ENCODE measurements around the gene FGD6.
"Not testable (repeated sequence)": the region's sequence is repeated elsewhere in the genome, so short reads cannot be mapped to it uniquely, and the experiment has no call there.

FGD6 gene

DNA sequence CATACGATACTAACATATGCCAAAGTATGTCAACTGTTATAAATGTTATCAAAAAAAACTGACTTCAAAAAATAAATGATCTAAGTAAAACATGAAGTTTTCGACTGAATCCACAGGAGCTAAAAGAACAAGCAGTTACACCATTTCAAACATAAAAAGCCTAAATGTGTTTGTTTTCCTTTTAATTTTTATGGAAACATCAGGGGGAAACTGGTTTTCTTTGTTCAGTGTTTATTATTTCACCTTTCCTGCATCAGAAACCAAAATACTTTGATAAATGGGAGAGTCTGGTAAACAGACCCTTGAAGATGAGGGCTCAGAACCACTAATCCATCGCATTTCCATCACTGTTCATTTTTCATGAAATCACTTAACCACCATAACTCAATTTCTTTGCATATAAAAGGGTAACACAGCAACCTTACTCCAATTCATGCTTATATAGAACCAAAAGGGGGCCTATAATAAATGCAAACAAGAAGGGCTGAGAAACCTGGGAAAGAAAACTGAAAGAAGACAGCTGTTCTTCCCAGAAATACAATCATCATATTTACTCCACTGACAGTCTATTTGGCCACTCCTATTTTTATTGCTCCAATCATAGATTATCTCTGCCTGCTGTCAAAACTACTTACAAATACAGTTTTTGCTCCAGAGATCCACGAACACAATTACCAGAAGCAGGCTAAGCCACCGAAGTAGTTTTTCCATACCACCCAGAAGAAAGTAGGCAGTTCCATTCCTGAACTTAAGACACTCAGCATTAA is 17.0 kb downstream of the FGD6 start:
- TF ChIP-seq, protein P1, sequence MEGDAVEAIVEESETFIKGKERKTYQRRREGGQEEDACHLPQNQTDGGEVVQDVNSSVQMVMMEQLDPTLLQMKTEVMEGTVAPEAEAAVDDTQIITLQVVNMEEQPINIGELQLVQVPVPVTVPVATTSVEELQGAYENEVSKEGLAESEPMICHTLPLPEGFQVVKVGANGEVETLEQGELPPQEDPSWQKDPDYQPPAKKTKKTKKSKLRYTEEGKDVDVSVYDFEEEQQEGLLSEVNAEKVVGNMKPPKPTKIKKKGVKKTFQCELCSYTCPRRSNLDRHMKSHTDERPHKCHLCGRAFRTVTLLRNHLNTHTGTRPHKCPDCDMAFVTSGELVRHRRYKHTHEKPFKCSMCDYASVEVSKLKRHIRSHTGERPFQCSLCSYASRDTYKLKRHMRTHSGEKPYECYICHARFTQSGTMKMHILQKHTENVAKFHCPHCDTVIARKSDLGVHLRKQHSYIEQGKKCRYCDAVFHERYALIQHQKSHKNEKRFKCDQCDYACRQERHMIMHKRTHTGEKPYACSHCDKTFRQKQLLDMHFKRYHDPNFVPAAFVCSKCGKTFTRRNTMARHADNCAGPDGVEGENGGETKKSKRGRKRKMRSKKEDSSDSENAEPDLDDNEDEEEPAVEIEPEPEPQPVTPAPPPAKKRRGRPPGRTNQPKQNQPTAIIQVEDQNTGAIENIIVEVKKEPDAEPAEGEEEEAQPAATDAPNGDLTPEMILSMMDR (IDR thresholded peaks at IDR 0.05) = no peak
- Histone ChIP-seq H3K27ac (peak overlapping the region; percentile 1 to 4), H3K4me3 (peak overlapping the region; percentile 1)
- DNase-seq (ENCODE audit: low spot score) = no peak

DNA sequence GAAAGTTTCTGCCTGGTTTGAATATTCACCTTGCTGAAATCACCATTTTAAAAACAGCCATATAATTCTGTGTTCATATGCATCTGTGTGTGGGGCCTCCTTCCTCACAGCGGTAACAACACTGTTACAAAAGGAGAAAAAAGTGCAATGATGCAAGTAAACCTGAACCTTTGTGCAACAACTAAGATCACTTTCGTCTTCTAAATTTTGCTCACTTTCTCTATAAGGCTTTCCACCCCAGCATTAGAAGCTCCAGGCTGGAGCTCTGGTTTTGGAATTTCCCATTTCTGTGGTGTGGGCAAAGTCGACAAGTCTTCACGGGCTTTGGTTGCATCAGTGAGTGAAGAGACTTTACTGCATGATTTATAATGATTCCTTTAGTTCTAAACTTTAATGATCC is 18.4 kb downstream of the FGD6 start:
- H3K4me3 ChIP-seq = no peak overlapping the region
- H3K27ac ChIP-seq = no peak overlapping the region
- TF ChIP-seq, protein P1 (IDR thresholded peaks at IDR 0.05) = no peak
- DNase-seq (ENCODE audit: low spot score) = no peak

DNA sequence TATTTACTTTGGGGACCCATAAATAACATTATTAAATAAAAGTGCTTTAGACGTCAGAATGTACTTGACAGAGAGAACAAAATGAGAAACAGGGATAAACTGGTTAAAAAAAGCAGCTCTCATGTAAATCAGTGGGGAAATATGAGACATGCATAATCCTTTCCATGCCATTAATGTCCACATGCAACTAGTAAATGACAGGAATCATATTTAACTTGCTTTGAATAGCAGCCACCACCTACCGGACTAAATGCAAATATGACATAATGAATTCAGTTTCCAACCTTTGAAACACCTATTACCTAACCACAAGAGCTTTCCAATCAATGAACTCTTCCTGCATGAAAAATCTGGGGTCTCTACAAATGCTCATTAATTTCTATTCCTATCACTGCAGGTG is 19.6 kb downstream of the FGD6 start:
- TF ChIP-seq, protein P1 (IDR thresholded peaks at IDR 0.05) = no peak
- Histone ChIP-seq H3K27ac (no peak overlapping the region), H3K4me3 (no peak overlapping the region)
- DNase-seq (ENCODE audit: low spot score) = no peak

DNA sequence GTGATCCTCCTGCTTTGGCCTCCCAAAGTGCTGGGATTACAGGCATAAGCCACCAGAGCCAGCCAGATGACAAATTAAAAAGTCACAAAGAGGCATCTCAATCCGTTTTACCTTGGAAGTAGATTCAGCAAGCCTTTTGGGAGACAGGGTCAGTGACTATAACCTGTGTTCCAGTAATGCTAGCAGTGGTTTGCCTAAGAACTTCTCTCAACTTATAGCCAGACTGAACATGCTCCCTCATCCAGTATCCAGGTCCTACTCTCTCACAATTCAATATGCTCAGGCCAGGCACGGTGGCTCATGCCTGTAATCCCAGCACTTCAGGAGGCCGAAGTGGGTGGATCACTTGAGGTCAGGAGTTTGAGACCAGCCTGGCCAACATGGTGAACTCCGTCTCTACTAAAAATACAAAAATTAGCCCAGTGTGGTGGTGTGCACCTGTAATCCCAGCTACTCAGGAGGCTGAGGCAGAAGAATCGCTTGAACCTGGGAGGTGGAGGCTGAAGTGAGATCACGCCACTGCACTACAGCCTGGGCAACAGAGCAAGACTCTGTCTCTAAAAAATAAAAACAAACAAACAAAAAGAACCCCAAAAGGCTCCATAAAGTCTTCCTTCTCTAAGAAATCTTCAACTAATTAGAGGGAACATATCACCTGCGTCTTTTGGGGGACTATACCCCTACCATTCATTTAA is 20.2 kb downstream of the FGD6 start:
- H3K27ac ChIP-seq; H3K4me3 ChIP-seq; DNase-seq (ENCODE audit: low spot score): not testable (repeated sequence)

DNA sequence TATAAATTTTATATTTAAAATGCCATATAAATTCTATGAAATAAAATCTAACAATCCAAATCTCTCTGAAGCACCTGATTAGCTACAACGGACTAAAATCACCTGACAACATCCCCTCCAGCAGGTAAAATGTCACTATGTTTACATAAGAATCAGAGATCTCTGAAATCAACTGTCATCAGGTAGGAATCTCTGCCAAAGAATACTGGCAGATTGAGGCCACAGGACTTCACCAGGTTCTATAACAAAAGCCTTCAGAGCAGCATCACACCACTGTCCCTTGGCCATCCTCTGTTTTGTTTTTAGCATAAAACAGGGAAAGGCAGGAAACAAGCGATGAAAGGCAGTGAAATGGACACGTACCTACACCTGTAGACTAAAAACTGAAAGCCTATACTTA is 22.1 kb downstream of the FGD6 start:
- no peak for DNase-seq (ENCODE audit: low spot score)
- TF ChIP-seq, protein P1 (IDR thresholded peaks at IDR 0.05) = no peak
- Histone ChIP-seq H3K27ac (no peak overlapping the region), H3K4me3 (no peak overlapping the region)

DNA sequence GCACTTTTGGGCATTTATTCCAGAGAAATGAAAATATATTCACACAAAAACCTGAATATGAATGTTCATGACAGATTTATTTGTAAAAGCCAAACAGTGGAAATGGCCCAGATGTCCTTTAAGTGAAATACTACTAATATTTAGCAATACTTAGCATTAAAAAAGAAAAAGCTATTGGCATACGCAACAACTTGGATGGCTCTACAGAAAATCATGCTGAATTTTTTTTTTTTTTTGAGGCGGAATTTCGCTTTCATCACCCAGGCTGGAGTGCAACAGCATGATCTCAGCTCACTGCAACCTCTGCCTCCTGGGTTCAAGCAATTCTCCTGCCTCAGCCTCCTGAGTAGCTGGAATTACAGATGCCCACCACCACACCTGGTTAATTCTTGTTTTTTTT is 24.1 kb downstream of the FGD6 start:
- H3K27ac ChIP-seq = no peak overlapping the region
- no peak overlapping the region for H3K4me3 ChIP-seq
- TF ChIP-seq, protein P1 (IDR thresholded peaks at IDR 0.05) = no peak
- DNase-seq (ENCODE audit: low spot score) = no peak

DNA sequence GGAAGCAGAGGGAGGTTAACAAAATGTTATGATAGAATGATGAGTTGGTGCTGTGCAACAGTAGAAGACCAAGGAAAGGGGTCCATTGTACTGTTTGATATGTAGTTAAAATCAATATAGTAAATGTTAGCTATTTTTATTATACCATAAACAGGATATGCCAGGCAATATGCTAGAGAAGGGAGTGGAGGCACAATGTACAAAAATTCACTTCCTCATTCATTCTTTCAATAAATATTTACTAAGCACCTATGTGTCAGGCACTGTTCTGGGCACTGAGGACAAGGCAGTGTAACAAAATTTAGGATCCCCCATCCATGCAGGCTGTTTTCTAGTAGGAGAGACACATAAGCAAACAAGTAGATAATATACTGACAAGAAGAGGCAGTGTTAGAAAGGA is 25.0 kb downstream of the FGD6 start:
- H3K27ac ChIP-seq = no peak overlapping the region
- TF ChIP-seq, protein P1 (IDR thresholded peaks at IDR 0.05) = no peak
- H3K4me3 ChIP-seq = no peak overlapping the region
- DNase-seq (ENCODE audit: low spot score) = no peak

Data from coronary artery (tissue), 2 donors.